ENCODE results near the gene RER1.

The RER1 gene

DNA sequence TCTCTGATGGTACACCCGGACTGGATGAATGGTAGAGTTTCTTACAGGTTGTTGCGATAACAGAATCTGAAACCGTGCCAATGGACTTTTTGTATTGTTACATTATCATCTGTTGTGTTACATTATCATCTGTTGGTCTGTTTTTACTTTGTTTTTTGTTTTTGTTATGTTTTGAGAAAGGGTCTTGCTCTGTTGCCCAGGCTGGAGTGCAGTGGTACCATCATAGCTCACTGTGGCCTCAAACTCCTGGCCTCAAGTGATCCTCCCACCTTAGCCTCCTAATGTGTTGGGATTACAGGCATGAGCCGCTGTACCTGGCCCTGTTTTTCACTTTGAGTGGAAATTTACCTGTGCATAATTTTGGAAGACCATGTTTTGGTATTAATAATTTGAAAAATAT lies 30.9 kb downstream of the RER1 start:
- Histone ChIP-seq H3K27ac (no peak overlapping the region), H3K4me3 (no peak overlapping the region)
- DNase-seq (ENCODE audit: low spot score), result no peak
- TF ChIP-seq, protein P1, sequence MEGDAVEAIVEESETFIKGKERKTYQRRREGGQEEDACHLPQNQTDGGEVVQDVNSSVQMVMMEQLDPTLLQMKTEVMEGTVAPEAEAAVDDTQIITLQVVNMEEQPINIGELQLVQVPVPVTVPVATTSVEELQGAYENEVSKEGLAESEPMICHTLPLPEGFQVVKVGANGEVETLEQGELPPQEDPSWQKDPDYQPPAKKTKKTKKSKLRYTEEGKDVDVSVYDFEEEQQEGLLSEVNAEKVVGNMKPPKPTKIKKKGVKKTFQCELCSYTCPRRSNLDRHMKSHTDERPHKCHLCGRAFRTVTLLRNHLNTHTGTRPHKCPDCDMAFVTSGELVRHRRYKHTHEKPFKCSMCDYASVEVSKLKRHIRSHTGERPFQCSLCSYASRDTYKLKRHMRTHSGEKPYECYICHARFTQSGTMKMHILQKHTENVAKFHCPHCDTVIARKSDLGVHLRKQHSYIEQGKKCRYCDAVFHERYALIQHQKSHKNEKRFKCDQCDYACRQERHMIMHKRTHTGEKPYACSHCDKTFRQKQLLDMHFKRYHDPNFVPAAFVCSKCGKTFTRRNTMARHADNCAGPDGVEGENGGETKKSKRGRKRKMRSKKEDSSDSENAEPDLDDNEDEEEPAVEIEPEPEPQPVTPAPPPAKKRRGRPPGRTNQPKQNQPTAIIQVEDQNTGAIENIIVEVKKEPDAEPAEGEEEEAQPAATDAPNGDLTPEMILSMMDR (IDR thresholded peaks at IDR 0.05), result no peak

DNA sequence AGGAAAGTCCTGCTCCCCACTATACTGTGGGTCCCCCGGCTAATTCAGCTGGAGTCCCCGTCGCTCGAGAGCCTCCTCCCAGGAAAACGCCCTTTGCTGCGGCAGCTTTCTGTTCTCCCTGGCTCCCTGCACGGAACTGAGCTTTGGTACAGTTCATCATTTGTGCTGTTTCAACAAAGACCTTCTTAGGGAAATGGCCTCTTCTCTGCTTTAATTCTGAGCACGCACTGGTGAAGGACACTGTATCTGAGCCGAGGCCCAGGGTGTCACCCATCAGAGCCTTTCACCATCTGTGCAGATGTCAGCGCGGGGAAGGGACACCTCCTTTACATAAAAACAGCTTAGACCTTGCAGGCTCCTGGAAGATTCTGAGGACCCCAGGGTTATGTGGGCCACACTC lies 34.3 kb downstream of the RER1 start:
- DNase-seq (ENCODE audit: low spot score), result no peak
- TF ChIP-seq, protein P1 (IDR thresholded peaks at IDR 0.05), result no peak
- no peak overlapping the region for H3K4me3 ChIP-seq
- no peak overlapping the region for H3K27ac ChIP-seq

DNA sequence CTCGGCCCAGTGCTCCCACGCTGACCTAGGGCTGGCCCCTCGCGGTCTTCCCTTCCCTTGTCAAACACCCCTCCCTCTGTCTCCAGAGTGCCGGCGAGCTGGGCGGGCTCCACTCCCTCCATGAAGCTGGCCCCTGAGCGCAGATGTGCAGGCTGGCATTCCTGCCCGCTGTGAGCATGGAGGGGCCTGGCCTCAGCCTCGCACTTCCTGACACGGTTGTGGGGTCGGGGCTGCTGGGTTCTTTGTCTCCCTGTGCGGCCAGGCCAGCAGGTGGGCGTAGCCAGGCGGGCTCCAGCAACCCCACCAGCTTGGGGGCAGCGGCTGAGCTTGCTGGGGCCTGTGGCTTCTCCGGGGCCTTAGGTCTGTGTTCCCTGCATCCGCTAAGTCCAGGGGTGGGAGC lies 34.9 kb downstream of the RER1 start:
- no peak overlapping the region for H3K4me3 ChIP-seq
- no peak for DNase-seq (ENCODE audit: low spot score)
- TF ChIP-seq, protein P1 (IDR thresholded peaks at IDR 0.05), result no peak
- no peak overlapping the region for H3K27ac ChIP-seq

DNA sequence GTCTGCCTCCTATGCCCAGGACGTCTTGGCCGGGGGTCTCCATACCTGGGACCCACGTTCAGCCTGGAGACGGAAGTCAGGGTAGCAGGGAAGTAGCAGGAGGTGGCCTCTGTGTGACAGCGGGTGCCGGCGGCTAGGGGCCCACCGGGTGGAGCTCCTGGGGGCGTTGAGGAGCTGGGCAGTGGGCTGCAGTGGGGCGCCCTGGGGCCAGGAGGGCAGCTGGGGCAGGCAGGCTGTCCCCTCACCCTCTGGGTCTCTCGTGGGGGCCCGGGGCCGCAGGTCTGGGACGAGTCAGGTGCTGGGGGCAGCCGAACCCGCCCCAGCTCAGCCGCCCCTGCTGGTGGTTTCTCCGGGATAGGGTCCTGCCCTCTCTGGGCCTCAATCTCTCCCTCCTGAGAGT lies 35.4 kb downstream of the RER1 start:
- Histone ChIP-seq H3K4me3 (no peak overlapping the region), H3K27ac (no peak overlapping the region)
- no peak for DNase-seq (ENCODE audit: low spot score)
- TF ChIP-seq, protein P1 (IDR thresholded peaks at IDR 0.05), result no peak

DNA sequence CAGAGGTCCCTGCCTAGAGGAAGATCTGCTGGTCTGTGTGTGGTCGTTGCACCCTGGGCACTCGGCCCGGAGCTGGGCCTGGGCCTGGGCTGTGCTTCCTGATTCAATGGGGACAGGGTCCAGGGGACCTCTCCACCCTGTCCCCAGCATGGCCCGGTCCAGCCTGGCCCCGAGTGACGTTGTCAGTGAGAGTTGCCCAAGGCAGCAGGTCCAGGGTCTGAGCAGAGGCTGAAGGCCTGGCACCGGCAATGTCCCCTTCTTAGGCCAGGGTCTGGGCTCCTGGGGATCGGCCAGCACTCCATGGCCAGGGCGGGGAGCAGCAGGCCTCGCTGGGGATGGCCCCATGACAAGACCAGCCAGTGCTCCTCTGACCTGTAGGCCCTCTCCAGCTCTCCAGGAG lies 36.3 kb downstream of the RER1 start:
- no peak for DNase-seq (ENCODE audit: low spot score)
- Histone ChIP-seq H3K4me3 (no peak overlapping the region), H3K27ac (no peak overlapping the region)
- TF ChIP-seq, protein P1 (IDR thresholded peaks at IDR 0.05), result no peak

DNA sequence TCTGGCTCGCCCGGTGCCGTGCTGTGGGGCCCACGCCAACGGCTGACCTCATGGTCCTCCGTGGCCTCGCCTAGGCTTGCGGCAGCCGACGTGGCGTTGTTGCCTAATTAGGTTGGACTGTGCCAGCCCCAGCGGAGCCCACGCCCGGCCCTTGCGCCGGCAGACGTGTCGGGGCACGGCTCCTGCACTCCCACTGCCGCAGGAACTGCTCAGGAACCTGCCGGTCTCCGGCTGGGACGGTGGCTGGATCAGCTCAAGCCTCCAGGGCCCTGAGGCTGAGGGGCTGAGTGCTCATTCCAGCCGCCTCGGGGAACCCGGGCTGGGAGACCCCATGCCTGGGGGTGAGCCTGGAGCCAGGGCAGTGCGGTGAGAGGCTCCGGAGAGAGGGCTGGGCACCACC lies 36.8 kb downstream of the RER1 start:
- H3K27ac ChIP-seq, result no peak overlapping the region
- TF ChIP-seq, protein P1 (IDR thresholded peaks at IDR 0.05), result no peak
- no peak overlapping the region for H3K4me3 ChIP-seq
- no peak for DNase-seq (ENCODE audit: low spot score)

DNA sequence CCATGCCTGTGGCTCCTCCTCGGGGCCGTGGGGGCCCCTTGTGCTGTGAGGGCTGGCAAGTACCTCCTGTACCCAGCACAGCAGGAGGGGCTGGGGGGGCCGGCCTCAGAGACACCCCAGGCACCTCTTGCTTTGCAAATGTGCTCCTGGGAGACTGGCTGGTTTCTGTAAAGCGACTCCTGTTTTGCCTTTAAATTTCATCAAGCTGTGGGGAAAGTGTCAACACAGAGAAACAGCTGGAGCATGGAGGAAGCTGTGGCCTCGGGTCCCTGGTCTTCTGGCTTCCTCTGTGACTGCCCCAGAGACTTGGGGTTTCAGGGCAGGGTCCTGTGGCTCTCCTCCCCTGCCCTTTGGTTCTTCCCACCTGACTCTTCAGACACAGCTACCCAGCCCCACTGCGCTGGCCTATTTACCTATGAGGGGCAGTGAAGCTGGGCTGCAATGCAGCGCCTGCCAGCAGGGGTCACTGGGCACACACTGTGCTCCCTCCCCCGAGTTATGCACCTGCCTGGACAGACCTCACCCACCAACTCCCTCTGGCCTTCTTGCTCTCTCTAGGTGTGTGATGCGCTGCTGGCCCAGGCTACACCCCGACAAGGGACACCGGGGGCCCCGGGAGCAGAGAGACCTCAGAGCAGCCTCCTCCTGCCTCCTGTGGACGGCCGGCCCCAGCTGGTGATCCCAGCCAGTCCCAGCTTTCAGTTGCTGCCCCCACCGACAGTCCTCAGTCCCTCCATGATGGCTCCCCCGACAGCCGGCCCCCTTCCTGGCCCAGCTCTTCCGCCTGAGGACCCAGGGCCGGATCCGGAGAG lies 38.3 kb downstream of the RER1 start:
- H3K27ac ChIP-seq, result no peak overlapping the region
- no peak for DNase-seq (ENCODE audit: low spot score)
- no peak overlapping the region for H3K4me3 ChIP-seq
- TF ChIP-seq, protein P1 (IDR thresholded peaks at IDR 0.05), result no peak
